Hepatocyte (in vitro differentiated cells): ENCODE data around the gene HMG20A. TPM values are rescaled to one million over a fixed set of nuclear protein-coding genes. Genes with fewer than 3 reads are reported as not detected.

Experiments
- DNase-seq: peaks from one replicate; pipeline ENCODE4 v3.0.0-alpha.2; 2016; ENCODE audit warnings: low spot score
- H2AFZ ChIP-seq: fragments of 200-600 bp; sonication (generic); 2 replicates; pipeline ENCODE4 v1.6.0; 2016; ENCODE audit warnings: antibody characterized with exemption, mild to moderate bottlenecking
- H3K27ac ChIP-seq: fragments of 200-600 bp; sonication (generic); 2 replicates; pipeline ENCODE4 v1.5.1; 2016; ENCODE audit warnings: mild to moderate bottlenecking
- H3K27me3 ChIP-seq: fragments of 200-600 bp; sonication (generic); 2 replicates; pipeline ENCODE4 v1.6.1; 2016
- H3K36me3 ChIP-seq: fragments of 200-600 bp; sonication (generic); replicated peaks from 2 replicates; pipeline ENCODE4 v1.5.1; 2016; ENCODE audit warnings: low read depth; ENCODE audit not compliant: insufficient read depth
- H3K4me1 ChIP-seq: fragments of 200-600 bp; sonication (generic); 2 replicates; pipeline ENCODE4 v1.5.1; 2016; ENCODE audit warnings: mild to moderate bottlenecking, moderate library complexity; ENCODE audit not compliant: insufficient read depth
- H3K4me2 ChIP-seq: fragments of 200-600 bp; sonication (generic); 2 replicates; pipeline ENCODE4 v1.6.0; 2016
- H3K4me3 ChIP-seq: fragments of 200-600 bp; sonication (generic); 2 replicates; pipeline ENCODE4 v1.5.1; 2016; ENCODE audit warnings: mild to moderate bottlenecking
- H3K79me2 ChIP-seq: fragments of 200-600 bp; sonication (generic); 2 replicates; pipeline ENCODE4 v1.6.0; 2017; ENCODE audit warnings: mild to moderate bottlenecking
- H3K9me2 ChIP-seq: fragments of 200-600 bp; sonication (generic); replicated peaks from 2 replicates; pipeline ENCODE4 v1.6.0; 2017; ENCODE audit warnings: mild to moderate bottlenecking; ENCODE audit not compliant: insufficient read depth
- H3K9me3 ChIP-seq: fragments of 200-600 bp; sonication (generic); 2 replicates; pipeline ENCODE4 v1.5.1; 2016; ENCODE audit warnings: low read depth, mild to moderate bottlenecking
- H4K20me1 ChIP-seq: fragments of 200-600 bp; sonication (generic); 2 replicates; pipeline ENCODE4 v1.6.0; 2016; ENCODE audit warnings: mild to moderate bottlenecking; ENCODE audit not compliant: insufficient read depth, poor library complexity, severe bottlenecking
- CTCF ChIP-seq: fragments of 200-600 bp; sonication (generic); IDR thresholded peaks from 2 replicates; pipeline ENCODE4 v1.5.1; 2016; ENCODE audit warnings: antibody characterized with exemption, mild to moderate bottlenecking; ENCODE audit not compliant: poor library complexity
- EZH2 ChIP-seq: fragments of 200-600 bp; sonication (generic); IDR thresholded peaks from 2 replicates; pipeline ENCODE4 v1.6.1; 2016; ENCODE audit warnings: antibody characterized with exemption, mild to moderate bottlenecking, borderline replicate concordance
- EZH2phosphoT487 ChIP-seq: fragments of 200-600 bp; sonication (generic); IDR thresholded peaks from one replicate; pipeline ENCODE4 v1.6.1; 2018; ENCODE audit warnings: antibody characterized with exemption, mild to moderate bottlenecking, low read depth, moderate library complexity; ENCODE audit not compliant: unreplicated experiment, severe bottlenecking
- WGBS: methylation state at CpG from one replicate; pipeline ENCODE4 v1.1.6; 2016; ENCODE audit warnings: low lambda C conversion rate; ENCODE audit errors: missing lambda C conversion rate; 5-methylcytosine and 5-hydroxymethylcytosine counted together
- polyA plus RNA-seq: library from polyadenylated mRNA; unstranded; fragments of >200 nt; fragmentation: Nextera tagmentation; extraction: Ambion mirVana; gene quantifications from 2 replicates; pipeline ENCODE4 v1.2.1, GENCODE V29; 2016
- total RNA-seq: library from RNA; depleted of rRNA; stranded (reverse); fragments of >200 nt; gene quantifications from 2 replicates; pipeline ENCODE4 v1.2.3, GENCODE V29; 2014

Gene HMG20A
- total and polyA plus RNA-seq, 2 experiments from 2014 or later = 20.3 to 35.0 TPM

DNA sequence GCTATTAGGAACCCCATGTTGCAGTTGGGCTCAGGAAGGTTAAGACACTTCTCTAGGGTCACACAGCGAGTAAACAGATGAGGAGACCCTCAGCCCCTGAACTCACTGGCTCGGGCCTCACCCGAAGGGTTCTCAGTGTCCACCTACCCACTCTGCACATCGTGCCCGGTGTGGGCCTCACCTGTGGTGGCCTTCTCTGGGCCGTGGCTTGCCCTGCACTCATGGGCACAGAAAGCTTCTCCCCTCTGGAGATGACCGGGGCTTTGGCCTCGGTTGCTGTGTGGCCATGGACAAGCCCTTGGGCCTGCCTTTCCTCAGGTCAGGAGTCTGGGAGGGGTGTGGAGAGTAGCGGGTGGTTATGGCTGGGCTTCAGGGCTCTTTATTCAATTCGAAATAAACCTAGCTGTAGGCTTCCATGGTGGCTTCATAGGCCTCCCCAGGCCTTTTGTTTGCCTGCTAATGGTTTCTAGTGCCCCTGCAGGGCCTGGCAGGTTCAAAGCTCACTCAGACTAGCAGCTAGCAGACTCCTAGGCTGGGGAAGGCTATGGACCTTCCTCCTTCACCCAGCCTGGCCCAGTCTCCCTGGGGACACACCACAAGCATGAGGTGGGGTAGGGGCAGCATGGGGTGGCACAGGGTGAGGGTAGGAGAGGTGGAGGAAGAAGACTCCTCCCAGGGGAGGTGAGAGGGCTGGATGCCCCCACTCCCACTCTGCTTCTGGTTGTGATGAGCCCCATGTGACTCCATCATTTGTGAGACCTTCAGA lies 108.9 kb downstream of the HMG20A start:
- peak overlapping the region; percentile 89 for H3K27ac ChIP-seq
- no peaks in the 10 kb centered on the region for H3K79me2 ChIP-seq
- no peaks in the 10 kb centered on the region for H3K36me3 ChIP-seq
- no peaks in the 10 kb centered on the region for H4K20me1 ChIP-seq
- TF ChIP-seq CTCF (no peak), EZH2phosphoT487 (no peak), EZH2 (no peak)
- WGBS = 95% methylated on average over 10 of the region's 10 CpGs
- no peaks in the 10 kb centered on the region for H3K9me2 ChIP-seq
- H2AFZ ChIP-seq = no peak overlapping the region
- DNase-seq = no peak
- H3K4me3 ChIP-seq = no peak overlapping the region
- H3K4me1 ChIP-seq = peaks cover 43% of the 10 kb centered on the region
- H3K4me2 ChIP-seq = no peak overlapping the region
- no peaks in the 10 kb centered on the region for H3K27me3 ChIP-seq
- H3K9me3 ChIP-seq = no peaks in the 10 kb centered on the region

DNA sequence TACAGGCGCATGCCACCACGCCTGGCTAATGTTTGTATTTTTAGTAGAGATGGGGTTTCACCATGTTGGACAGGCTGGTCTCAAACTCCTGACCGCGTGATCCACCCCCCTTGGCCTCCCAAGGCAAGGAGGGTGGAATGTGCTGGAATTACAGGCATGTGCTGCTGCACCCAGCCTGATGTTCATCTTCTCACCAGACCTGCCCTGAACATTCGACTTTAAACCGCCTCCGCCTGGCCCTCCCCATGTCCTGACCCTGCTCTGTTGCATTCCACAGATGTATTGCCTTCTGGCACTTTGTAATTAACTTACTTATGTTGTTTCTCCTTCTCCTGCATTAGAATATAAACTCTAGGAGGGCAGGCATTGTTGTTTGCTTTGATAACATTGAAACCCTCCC lies 109.9 kb downstream of the HMG20A start:
- DNase-seq = no peak
- Histone ChIP-seq H3K36me3 (no peaks in the 10 kb centered on the region), H3K9me3 (no peaks in the 10 kb centered on the region), H4K20me1 (no peaks in the 10 kb centered on the region), H3K27ac (no peak overlapping the region), H3K4me3 (no peak overlapping the region), H3K27me3 (no peaks in the 10 kb centered on the region), H3K79me2 (no peaks in the 10 kb centered on the region), H2AFZ (no peak overlapping the region), H3K4me2 (no peak overlapping the region), H3K4me1 (peaks cover 43% of the 10 kb centered on the region), H3K9me2 (no peaks in the 10 kb centered on the region)
- no peak for TF ChIP-seq CTCF
- TF ChIP-seq EZH2phosphoT487 = no peak
- TF ChIP-seq EZH2 = no peak
- 79% methylated on average over 7 of the region's 7 CpGs for WGBS

DNA sequence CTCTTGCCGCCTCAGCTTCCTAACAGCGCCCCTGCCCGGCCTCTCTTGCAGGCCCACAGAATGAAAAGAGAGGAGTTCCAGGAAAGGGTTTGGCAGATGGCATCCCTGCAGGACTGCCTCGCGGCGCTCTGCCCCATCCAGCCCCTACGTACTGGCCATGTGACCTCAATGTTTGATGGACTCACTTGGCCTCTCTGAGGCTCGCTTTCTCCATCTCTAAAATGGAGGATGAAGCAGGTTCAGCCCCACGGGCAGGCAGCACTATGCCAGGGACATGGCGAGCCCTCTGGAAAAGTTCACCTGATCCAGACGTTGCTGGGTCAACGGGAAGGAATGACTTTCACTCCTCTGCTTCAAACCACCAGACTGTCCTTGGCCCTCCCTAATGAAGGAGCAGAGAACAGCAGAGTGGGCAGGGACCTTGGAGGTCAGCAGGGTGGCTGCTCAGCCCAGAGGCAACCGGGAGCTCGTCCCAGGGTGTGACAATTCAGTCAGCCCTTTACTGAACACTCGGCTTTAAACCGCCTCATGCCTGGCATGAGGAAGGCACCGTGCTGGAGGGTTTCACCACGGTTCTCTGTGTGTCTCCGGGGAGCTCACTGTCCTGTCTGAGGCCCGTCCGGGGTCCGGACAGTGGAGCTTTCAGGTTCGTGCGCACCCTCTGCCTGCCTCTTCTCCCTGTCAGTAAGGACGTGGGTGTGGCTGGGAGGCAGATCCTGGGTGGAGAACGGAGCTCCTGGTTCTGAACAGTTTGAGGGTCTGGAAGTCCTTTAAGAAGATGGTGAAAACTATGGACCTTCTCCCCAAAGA lies 110.7 kb downstream of the HMG20A start:
- Histone ChIP-seq H4K20me1 (no peaks in the 10 kb centered on the region), H3K9me2 (no peaks in the 10 kb centered on the region), H3K36me3 (no peaks in the 10 kb centered on the region), H3K27ac (no peak overlapping the region), H3K9me3 (no peaks in the 10 kb centered on the region), H2AFZ (no peak overlapping the region), H3K4me3 (no peak overlapping the region), H3K79me2 (no peaks in the 10 kb centered on the region), H3K4me1 (peaks cover 40% of the 10 kb centered on the region), H3K4me2 (no peak overlapping the region), H3K27me3 (no peaks in the 10 kb centered on the region)
- TF ChIP-seq EZH2phosphoT487 = no peak
- TF ChIP-seq CTCF = no peak
- TF ChIP-seq EZH2 = no peak
- WGBS = 94% methylated on average over 26 of the region's 26 CpGs
- no peak for DNase-seq
